Skeletal muscle satellite cell (primary cell): ENCODE measurements around the gene ZNF391.

Experiments used
- H3K27me3 ChIP-seq: 2 replicates; pipeline ENCODE4 v1.7.0; 2013; ENCODE audit warnings: low read length; ENCODE audit not compliant: control insufficient read depth, insufficient read depth
- H3K36me3 ChIP-seq: 2 replicates; pipeline ENCODE4 v1.7.0; 2013; ENCODE audit warnings: mild to moderate bottlenecking, control low read depth, low read length; ENCODE audit not compliant: insufficient read depth
- H3K4me1 ChIP-seq: 2 replicates; pipeline ENCODE4 v1.7.0; 2013; ENCODE audit warnings: low read length; ENCODE audit not compliant: control insufficient read depth, insufficient read depth
- H3K4me2 ChIP-seq: 2 replicates; pipeline ENCODE4 v1.7.0; 2013; ENCODE audit warnings: mild to moderate bottlenecking, low read length
- H3K4me3 ChIP-seq: 2 replicates; pipeline ENCODE4 v1.7.0; 2013; ENCODE audit warnings: low read length
- H3K9ac ChIP-seq: 2 replicates; pipeline ENCODE4 v1.7.0; 2013; ENCODE audit warnings: mild to moderate bottlenecking, low read depth, low read length, moderate library complexity
- H3K9me3 ChIP-seq: replicated peaks from 2 replicates; pipeline ENCODE4 v1.7.0; 2013; ENCODE audit warnings: mild to moderate bottlenecking, control low read depth, low read length

ZNF391 gene

GRCh38 chr6:27383481-27383880, 5.1 kb upstream of the ZNF391 start:
- Histone ChIP-seq H3K27me3 (no peaks in the 10 kb centered on the region), H3K4me1 (no peaks in the 10 kb centered on the region), H3K36me3 (no peaks in the 10 kb centered on the region), H3K4me2 (no peak overlapping the region), H3K4me3 (no peak overlapping the region), H3K9ac (no peak overlapping the region), H3K9me3 (no peaks in the 10 kb centered on the region)

GRCh38 chr6:27392623-27393022, 4.1 kb downstream of the ZNF391 start:
- Histone ChIP-seq H3K9ac (no peak overlapping the region), H3K4me1 (no peaks in the 10 kb centered on the region), H3K4me2 (no peak overlapping the region)

GRCh38 chr6:27394073-27394472, 5.5 kb downstream of the ZNF391 start:
- peaks cover 4% of the 10 kb centered on the region for H3K9me3 ChIP-seq
- no peak overlapping the region for H3K4me3 ChIP-seq
- no peak overlapping the region for H3K9ac ChIP-seq
- H3K36me3 ChIP-seq = no peaks in the 10 kb centered on the region
- no peaks in the 10 kb centered on the region for H3K4me1 ChIP-seq
- H3K4me2 ChIP-seq = no peak overlapping the region
- H3K27me3 ChIP-seq = no peaks in the 10 kb centered on the region

More at GRCh38 chr6:27392623-27393022, 4.1 kb downstream of the ZNF391 start:
- no peaks in the 10 kb centered on the region for H3K9me3 ChIP-seq
- H3K4me3 ChIP-seq = no peak overlapping the region
- H3K27me3 ChIP-seq = no peaks in the 10 kb centered on the region
- H3K36me3 ChIP-seq = no peaks in the 10 kb centered on the region

GRCh38 chr6:27400877-27401642, 12.5 kb downstream of the ZNF391 start:
- H3K4me1 ChIP-seq = no peaks in the 10 kb centered on the region
- H3K36me3 ChIP-seq = no peaks in the 10 kb centered on the region
- no peak overlapping the region for H3K4me3 ChIP-seq
- no peak overlapping the region for H3K9ac ChIP-seq
- peaks cover 16% of the 10 kb centered on the region for H3K9me3 ChIP-seq
- H3K4me2 ChIP-seq = no peak overlapping the region
- no peaks in the 10 kb centered on the region for H3K27me3 ChIP-seq

- no peaks in the 10 kb centered on the region for H3K36me3 ChIP-seq
- H3K27me3 ChIP-seq = no peaks in the 10 kb centered on the region
- H3K4me3 ChIP-seq = no peak overlapping the region
- no peak overlapping the region for H3K9ac ChIP-seq
- H3K9me3 ChIP-seq = peaks cover 1% of the 10 kb centered on the region
- H3K4me1 ChIP-seq = no peaks in the 10 kb centered on the region
- H3K4me2 ChIP-seq = no peak overlapping the region
Observed at GRCh38 chr6:27406085-27406484, 17.5 kb downstream of the ZNF391 start.

GRCh38 chr6:27407153-27407814, 18.7 kb downstream of the ZNF391 start:
- no peaks in the 10 kb centered on the region for H3K9me3 ChIP-seq

GRCh38 chr6:27414300-27414699, 25.7 kb downstream of the ZNF391 start:
- Histone ChIP-seq H3K4me1 (no peaks in the 10 kb centered on the region), H3K4me2 (no peak overlapping the region), H3K27me3 (no peaks in the 10 kb centered on the region), H3K4me3 (no peak overlapping the region), H3K9me3 (no peaks in the 10 kb centered on the region), H3K36me3 (no peaks in the 10 kb centered on the region), H3K9ac (no peak overlapping the region)

More at GRCh38 chr6:27407153-27407814, 18.7 kb downstream of the ZNF391 start:
- Histone ChIP-seq H3K36me3 (no peaks in the 10 kb centered on the region), H3K4me2 (no peak overlapping the region), H3K4me1 (no peaks in the 10 kb centered on the region), H3K4me3 (no peak overlapping the region), H3K9ac (no peak overlapping the region), H3K27me3 (no peaks in the 10 kb centered on the region)

GRCh38 chr6:27414996-27415395, 26.4 kb downstream of the ZNF391 start:
- Histone ChIP-seq H3K36me3 (no peaks in the 10 kb centered on the region), H3K9ac (no peak overlapping the region), H3K4me1 (no peaks in the 10 kb centered on the region), H3K27me3 (no peaks in the 10 kb centered on the region), H3K9me3 (no peaks in the 10 kb centered on the region), H3K4me2 (no peak overlapping the region), H3K4me3 (no peak overlapping the region)

- H3K4me2 ChIP-seq = no peak overlapping the region
- no peak overlapping the region for H3K9ac ChIP-seq
- H3K9me3 ChIP-seq = no peaks in the 10 kb centered on the region
- no peaks in the 10 kb centered on the region for H3K4me1 ChIP-seq
- H3K4me3 ChIP-seq = no peak overlapping the region
- H3K36me3 ChIP-seq = no peaks in the 10 kb centered on the region
- no peaks in the 10 kb centered on the region for H3K27me3 ChIP-seq
Observed at GRCh38 chr6:27415898-27416297, 27.3 kb downstream of the ZNF391 start.

- Histone ChIP-seq H3K4me1 (no peaks in the 10 kb centered on the region), H3K36me3 (no peaks in the 10 kb centered on the region), H3K4me3 (no peak overlapping the region), H3K9me3 (no peaks in the 10 kb centered on the region), H3K4me2 (no peak overlapping the region), H3K27me3 (no peaks in the 10 kb centered on the region), H3K9ac (no peak overlapping the region)
Observed at GRCh38 chr6:27419363-27419762, 30.8 kb downstream of the ZNF391 start.

GRCh38 chr6:27422651-27423332, 34.2 kb downstream of the ZNF391 start:
- H3K9ac ChIP-seq = no peak overlapping the region
- H3K4me2 ChIP-seq = no peak overlapping the region
- no peaks in the 10 kb centered on the region for H3K4me1 ChIP-seq
- H3K36me3 ChIP-seq = no peaks in the 10 kb centered on the region
- no peaks in the 10 kb centered on the region for H3K27me3 ChIP-seq
- H3K9me3 ChIP-seq = no peaks in the 10 kb centered on the region
- no peak overlapping the region for H3K4me3 ChIP-seq
